ENCODE results near the gene RIBC1.
"Not testable (repeated sequence)": the region's sequence is repeated elsewhere in the genome, so short reads cannot be mapped to it uniquely, and the experiment has no call there.

Gene RIBC1

DNA sequence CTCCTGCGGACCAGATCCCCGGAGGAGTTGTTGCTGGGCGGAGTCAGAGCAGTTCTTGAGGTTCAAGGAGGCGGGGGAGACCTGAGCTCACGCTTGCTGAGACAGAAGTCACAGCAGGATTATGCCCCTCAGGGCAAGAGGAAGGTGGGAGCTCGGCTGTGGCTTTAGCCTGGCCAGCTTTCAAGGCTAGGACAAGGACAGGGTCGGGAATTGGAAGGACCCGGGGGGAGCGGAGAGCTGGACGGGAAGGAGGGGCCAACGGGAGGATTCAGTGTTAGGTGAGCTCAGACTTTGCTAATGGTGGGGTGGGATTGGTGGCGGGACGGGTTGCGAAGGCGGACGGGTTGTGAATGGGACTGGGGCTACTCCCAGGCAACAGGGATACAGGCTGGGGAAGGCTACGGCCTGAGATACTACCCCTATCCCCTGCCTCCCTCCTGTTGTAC is at the start of gene RIBC1:
Gene RIBC1, plus strand, starts transcription at position 13 of the 446 bp plus-strand sequence. CDS start 3,404 bp downstream, outside the sequence.
- peak; percentile 36 for DNase-seq

DNA sequence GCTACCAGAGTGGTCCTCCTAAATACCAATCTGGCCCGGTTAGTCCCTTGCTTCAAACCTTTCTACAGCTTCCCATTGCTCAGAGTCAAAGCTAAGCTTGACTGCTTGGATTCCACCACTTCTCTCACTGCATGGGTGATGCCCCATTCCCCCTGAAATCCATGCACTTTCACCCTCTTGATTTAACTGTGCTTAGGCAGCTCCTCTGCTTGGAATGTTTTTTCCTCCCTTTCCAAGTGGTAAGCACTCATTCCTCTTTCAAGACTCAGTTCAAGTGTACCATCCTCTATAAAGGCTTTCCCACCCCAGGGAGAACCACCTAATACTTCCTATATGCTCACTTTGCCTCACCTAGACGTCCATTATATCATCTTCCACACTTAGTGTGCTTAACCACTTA is 49.4 kb upstream of the RIBC1 start:
- DNase-seq = no peak

DNA sequence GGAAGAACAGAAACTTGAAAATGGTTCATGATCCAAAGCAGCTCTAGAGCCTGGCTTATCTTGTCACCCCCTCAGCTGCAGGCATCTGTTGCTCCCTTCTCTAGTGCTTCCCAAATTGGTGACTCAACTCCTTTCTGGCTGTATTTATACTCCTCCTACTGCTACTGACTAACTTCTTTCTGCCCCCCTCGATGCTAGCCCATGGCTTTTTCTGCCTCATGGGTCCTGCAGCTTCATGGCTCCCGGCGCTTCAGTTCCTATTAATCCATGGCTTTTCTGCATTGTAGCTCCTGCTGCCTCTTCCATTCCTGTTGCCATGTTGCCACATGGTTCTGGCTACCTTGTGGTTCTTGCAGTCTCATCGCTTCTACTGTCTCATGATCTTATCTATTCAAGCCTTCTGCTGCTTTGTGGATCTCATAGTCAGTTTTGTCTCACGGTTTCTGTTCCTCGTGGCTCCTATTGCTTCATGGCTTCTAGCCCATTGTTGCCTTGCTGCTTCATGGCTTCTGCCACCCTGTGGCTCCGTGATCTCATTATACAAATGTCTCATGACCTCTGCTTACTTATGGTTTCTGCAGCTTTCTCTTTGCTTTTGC is 48.4 kb upstream of the RIBC1 start:
- DNase-seq = no peak

GRCh38 chrX:53374923-53375322 is 47.8 kb upstream of the RIBC1 start:
- DNase-seq = no peak

- no peak for DNase-seq
These were observed 45.8 kb upstream of the RIBC1 start for GRCh38 chrX:53376888-53377287.

DNA sequence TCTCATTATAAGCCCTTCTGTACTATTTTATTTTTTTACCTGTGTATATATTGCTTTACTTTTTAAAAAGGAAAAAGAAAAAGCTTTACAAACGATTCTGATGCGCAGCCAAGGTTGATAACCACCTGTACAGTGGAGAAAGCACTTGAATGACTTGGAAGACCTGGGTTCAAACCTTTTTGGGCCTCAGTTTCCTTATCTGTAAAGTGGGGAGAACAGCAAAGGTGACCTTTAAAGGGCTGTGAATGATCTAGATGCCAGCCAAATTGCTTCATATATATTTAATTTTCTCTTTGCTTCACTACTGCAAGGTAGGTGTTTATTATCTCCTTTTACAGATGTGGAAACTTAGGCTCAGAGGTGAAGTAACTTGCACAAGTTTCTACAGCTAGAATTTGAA is 45.2 kb upstream of the RIBC1 start:
- no peak for DNase-seq

- DNase-seq = no peak
These were observed 43.5 kb upstream of the RIBC1 start for GRCh38 chrX:53379008-53379710.

DNA sequence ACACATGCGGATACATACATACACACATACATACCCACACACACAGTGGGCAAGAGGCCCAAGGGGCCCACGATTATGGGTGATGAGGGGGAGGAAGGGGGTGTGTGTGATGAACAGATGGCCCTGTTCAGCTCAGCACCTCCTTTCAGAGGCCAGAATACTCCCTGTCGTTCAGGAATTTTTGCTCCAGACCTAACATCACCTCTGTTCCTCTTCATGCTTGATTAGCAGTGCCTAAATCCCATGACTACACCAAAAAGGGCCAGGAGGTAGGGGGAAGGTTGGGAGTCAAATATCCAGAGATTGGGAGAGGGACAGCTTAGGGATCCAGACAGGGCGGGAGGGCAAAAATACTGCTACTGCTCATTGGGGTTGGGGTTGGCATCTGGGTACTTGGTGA is 42.9 kb upstream of the RIBC1 start:
- DNase-seq = no peak

DNA sequence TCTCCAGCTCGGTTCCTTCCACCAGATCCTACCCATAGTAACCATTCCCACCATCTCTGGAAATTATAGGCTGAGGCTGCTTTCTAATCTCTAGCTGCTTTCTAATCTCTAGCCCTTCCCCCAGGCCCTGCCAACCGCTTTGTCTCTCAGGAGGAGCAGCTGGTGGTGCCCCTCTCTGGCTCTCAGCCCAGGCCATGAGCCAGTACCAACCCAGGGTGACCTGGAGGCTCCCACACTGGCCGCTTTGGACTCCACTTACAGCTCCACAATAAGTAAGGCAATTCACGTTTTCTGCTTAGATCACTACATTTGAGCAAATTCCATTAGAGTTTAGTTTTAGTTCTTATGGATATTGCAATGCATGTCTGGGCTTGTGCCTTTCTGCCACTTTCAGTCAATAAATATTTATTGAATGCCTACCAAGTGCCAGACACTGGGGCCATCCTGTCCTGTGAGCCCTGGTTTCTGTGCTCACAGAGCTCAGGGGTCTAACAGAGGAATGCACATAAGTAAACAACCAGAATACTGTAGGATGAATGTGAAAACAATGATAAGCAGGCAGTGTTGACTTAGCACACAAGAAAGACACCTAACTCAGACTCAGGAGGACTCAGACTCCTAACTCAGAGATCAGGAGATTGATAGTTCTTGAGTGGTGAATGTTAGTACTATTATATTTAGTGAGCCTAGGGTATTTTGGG is 39.1 kb upstream of the RIBC1 start:
- no peak for DNase-seq

DNA sequence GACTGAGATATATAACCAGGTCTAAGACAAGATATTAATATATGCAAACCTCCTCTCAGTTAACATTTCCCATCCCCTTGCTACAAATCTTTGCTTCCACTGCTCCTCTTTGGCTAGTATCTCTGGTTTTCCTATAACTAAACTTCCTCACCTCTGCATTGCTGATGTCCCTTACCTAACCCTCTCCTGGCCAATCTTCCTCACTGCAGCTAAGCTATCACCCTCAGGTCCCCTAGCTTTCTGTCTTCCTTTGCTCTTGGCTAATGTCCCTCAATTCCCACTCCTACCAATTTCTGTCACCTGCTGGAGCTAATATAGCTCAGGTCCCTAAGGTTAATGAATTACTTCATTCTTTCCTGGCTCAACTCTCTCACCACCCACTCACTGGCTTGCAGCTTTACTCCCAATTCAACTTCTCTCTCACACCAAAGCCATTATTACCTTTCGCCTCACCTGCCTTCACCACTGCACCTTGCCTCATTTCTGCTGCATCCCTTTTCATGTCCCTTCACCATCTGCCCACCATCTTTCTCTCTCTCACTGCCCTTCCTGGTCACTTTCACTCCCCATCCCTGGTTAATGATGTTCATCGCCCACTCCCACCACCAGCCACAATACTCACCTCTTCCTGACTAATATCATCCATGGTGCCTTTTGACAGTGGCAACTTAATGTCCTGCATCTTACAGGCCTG is 26.9 kb upstream of the RIBC1 start:
- no peak for DNase-seq

GRCh38 chrX:53398216-53398615 is 24.5 kb upstream of the RIBC1 start:
- DNase-seq = no peak

DNA sequence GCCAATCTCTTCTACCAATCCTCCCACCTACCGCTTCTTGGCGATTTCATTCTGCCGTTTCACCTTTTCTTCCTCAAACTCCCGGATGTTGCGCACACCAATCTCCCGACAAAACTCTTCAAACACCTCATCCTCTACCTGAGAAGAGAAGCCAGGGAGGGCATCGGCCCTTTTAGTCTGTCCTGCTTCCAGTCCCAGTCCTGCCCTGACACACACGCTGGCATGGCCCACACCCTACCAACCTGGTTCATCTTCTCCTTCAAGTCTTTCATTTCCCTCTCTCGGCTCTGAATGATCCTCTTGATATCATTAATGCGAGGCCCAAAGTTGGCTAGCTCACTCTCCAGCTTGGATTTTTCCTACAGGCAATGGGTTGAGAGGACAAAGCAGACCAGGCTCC is 19.1 kb upstream of the RIBC1 start:
- no peak for DNase-seq

DNA sequence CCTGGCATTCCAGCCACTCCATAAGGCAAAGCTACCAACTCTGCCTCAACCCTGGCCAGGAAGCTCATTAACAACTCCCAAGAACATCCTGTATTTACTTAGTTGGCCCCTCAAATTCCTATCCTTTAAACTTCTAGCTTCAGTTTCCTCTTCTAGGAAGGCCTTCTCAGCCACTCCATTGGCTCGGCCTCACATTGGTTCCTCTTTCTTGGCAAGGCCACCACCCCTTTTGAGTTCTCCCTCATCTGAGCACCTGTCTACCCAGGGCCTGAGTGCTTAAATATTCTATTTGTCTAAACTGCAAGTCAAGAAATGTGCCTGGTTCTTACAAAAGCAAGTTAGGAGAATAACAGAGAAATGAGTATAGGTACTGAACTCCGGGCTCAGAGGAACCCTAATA is 10.2 kb upstream of the RIBC1 start:
- no peak for DNase-seq

DNA sequence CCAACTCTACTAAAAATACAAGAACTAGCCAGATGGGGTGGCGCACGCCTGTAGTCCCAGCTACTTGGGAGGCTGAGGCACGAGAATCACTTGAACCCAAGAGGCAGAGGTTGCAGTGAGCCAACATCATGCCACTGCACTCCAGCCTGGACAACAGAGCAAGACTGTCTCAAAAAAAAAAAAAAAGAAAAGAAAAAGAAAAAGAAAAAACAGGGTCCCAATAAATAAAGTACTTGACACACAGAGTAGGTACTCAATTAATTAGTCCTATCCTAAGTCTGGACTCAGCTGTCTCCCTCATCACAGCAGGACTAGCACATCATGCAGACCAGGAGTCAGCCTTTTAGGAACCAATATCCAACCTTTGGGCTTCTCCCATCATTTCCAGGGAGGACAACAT is 2.3 kb upstream of the RIBC1 start:
- DNase-seq = not testable (repeated sequence)

- DNase-seq = no peak
These were observed 1.5 kb upstream of the RIBC1 start for GRCh38 chrX:53421125-53421524.

DNA sequence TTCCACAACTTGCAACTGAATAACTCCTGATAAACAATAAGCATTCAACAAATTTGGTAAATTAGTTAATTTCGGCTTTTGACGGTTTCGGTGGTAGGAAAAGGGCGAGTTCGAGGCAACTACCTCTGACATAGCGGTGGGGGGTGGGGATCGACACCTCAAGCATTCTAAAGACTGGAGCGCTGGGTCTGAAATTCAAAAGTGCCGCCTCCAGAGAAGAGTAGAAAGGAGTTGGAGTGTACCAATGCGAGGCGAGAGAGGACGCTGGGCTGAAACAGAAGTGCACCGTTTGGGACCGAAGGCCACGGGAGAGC is 944 bp upstream of the RIBC1 start:
- DNase-seq = no peak

DNA sequence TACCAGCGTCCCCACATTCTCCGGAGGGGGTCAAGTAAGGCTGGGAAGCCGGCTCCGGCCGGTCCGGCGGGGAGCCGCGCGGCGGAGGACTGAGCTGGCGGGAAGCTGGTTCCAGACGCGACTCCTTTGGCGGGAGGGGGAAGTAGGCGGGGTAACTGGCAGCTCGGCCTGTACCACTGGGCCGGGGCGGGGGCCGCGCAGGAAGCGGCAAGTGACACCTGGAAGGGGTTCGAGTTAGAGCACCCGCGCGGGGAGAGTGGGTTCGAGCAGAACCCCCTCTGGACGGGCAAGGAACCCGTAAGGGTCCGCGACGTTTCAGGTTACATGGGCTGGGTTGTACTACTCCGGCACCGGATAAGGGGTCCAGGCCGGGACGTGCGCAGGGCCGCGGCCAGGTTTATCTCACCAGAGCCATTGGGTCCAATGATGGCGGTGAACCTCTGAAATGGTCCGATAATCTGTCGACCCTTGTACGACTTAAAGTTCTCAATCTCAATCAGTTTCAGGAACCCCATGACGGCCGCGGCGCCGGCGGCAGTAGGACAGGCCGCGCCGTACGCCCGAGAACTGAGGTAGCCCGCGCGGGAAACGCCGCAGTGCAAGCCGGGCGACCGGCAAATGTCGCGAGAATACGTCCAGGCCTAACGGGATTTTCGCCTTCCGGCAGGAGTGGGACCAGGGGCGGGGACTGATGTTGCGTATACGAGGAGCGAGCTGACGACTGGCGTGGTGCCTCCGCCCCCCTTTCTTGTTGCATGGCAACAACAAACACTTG is 400 bp upstream of the RIBC1 start, which contains the start of gene SMC1A:
Gene SMC1A, minus strand, starts transcription at position 569 of the 775 bp plus-strand sequence. Its CDS starts 54 bp downstream, at position 515.
- DNase-seq = peak; percentile 90

DNA sequence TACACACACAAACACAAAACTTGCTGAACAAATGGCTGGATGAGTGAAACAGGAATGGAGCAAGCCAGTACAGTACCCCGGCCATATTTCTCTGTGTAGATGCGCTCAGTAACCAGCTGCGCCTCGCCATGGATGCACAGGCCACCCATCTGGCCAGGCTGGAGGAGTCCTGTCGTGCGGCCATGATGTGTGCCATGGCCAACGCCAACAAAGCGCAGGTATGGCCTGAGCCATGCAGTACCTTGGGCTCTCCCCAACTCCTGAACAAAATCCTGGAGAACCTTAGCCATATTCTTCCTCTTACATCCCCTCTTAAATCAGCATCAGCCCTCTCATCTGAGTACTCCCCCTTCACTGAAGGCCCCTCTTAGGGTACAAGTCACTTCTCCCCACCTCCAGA is 7.1 kb downstream of the RIBC1 start:
- DNase-seq = no peak

GRCh38 chrX:53430231-53430630 is 7.6 kb downstream of the RIBC1 start:
- DNase-seq = no peak

- DNase-seq = peak; percentile 92
These were observed 11.3 kb downstream of the RIBC1 start, which contains the start of gene HSD17B10 for GRCh38 chrX:53433651-53434639. HSD17B10 (minus strand) TSS chrX:53434370; CDS start chrX:53434345, 25 bp downstream.

- DNase-seq = peak; percentile 31
These were observed 13.3 kb downstream of the RIBC1 start for GRCh38 chrX:53435997-53436396.

All from NCI-H510A (cell line).